ENCODE measurements around the gene ZNF710.
"Not testable (repeated sequence)": the region's sequence is repeated elsewhere in the genome, so short reads cannot be mapped to it uniquely, and the experiment has no call there.

The ZNF710 gene

DNA sequence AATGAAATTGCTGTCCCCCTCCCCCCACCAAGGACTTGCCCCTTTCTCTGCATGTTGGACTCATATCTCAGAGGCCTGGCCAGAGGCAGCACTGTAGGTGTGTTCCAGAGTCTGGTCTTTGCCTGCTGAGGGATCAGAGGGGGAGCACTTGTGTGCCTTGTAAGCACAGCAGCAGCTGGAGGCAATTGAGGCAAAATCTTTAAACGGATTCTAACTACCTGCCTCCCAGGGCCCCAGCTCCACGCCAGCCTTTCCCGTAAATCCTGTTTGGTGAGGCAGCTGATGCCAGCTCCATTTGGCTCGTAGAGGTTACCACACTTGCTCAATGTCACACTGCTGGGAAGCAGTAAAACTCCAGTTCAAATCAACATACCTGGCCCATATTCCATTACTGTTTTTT, 103.4 kb downstream of the ZNF710 start:
- DNase-seq (ENCODE audit: low spot score), result no peak

DNA sequence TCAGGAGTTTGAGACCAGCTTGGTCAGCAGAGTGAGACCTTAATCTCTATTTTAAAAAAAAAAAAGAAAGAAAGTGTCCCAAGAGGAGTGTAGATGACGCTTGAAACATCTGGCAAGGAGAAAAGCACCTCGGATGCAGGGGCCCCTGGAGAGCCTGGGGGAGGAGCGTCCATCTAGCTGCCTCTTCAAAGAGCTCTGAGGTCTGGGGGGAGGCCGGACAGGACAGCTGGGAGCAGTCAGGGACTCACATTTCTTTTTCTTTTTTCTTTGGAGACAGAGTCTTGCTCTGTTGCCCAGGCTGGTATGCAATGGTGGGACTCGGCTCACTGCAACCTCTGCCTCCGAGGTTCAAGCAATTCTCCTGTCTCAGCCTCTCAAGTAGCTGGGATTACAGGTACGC, 104.4 kb downstream of the ZNF710 start:
- DNase-seq (ENCODE audit: low spot score), result no peak

DNA sequence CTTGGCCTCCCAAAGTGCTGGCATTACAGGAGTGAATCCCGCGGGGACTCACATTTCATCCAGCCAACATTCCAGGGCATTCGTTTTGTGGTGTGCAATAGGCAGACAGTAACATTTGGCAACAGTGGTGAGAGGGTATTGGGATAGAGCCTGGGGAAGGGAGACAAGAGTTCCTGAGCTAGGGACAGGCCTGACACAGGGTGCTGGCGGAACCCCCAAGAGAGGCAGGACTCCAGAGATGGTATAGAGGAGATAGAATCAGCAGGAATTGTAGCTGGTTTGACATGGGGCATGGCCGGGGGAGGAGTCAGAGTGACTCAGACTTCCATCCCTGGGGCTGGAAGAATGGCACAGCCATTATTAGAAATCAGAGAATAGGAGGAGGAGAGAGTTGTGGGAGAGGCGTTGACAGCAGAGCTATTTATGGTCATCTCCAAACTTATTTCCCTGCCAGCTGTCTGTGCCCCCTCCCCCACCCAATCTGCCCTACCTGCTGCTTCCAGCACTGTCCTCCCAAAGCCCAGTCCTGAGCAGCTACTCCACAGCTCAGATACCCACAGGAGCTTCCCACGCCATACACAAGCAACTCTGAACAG, 105.5 kb downstream of the ZNF710 start:
- DNase-seq (ENCODE audit: low spot score), result peak; percentile 77

DNA sequence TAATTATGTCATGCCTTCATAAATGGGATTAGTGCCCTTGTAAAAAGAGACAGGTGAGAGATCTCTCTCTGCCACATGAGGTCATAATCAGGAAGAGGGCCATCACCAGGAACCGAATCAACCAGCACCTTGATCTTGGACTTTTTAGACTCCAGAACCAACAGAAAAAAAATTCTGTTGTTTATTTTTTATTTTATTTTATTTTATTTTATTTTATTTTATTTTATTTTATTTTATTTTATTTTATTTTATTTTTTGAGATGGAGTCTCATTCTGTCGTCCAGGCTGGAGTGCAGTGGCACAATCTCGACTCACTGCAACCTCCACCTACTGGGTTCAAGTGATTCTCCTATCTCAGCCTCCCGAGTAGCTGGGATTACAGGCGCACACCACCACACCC, 106.9 kb downstream of the ZNF710 start:
- DNase-seq (ENCODE audit: low spot score), result not testable (repeated sequence)

DNA sequence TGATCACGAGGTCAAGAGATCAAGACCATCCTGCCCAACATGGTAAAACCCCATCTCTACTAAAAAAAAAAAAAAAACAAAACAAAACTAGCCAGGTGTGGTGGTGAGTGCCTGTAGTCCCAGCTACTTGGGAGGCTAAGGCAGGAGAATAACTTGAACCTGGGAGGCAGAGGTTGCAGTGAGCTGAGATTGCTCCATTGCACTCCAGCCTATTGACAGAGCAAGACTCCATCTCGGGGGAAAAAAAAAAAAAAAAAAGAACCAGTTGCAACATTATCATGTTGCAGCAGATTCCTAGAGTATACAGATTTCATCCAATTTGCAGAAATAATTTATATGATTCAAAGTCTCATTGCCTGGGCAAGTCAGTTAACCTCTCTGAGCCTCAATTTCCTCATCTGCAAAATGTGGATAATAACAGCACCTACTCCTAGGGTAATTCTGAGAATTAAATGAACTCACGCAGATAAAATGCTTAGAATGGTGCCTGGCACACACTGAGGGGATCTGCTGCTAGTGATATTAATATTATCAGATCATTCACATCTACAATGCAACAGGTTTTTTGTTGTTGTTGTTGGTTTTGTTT, 108.1 kb downstream of the ZNF710 start:
- DNase-seq (ENCODE audit: low spot score), result not testable (repeated sequence)

GRCh38 chr15:90113166-90113565, 112.0 kb downstream of the ZNF710 start:
- DNase-seq (ENCODE audit: low spot score), result no peak

- no peak for DNase-seq (ENCODE audit: low spot score)
Measured at GRCh38 chr15:90114451-90114901, 113.4 kb downstream of the ZNF710 start.

- no peak for DNase-seq (ENCODE audit: low spot score)
Measured at GRCh38 chr15:90115783-90116182, 114.7 kb downstream of the ZNF710 start.

- DNase-seq (ENCODE audit: low spot score), result no peak
Measured at GRCh38 chr15:90119367-90119766, 118.2 kb downstream of the ZNF710 start.

- no peak for DNase-seq (ENCODE audit: low spot score)
Measured at GRCh38 chr15:90121086-90121485, 120.0 kb downstream of the ZNF710 start.

GRCh38 chr15:90124507-90124906, 123.4 kb downstream of the ZNF710 start:
- DNase-seq (ENCODE audit: low spot score), result no peak

DNA sequence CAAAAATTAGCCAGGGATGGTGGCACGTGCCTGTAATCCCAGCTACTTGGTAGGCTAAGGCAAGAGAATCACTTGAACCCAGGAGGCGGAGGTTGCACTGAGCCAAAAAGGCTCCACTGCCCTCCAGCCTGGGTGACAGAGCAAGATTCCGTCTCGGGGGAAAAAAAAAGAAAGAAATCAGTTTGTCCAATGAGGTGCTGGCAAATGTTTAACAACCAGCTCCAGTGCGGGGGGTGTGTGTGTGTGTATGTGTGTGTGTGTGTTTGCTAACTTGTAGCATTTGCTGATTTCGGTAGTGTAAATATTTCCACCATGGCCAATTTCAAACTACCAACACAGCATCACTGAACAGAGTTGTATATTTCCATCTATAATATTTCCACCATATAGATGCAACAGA, 124.9 kb downstream of the ZNF710 start:
- DNase-seq (ENCODE audit: low spot score), result no peak

DNA sequence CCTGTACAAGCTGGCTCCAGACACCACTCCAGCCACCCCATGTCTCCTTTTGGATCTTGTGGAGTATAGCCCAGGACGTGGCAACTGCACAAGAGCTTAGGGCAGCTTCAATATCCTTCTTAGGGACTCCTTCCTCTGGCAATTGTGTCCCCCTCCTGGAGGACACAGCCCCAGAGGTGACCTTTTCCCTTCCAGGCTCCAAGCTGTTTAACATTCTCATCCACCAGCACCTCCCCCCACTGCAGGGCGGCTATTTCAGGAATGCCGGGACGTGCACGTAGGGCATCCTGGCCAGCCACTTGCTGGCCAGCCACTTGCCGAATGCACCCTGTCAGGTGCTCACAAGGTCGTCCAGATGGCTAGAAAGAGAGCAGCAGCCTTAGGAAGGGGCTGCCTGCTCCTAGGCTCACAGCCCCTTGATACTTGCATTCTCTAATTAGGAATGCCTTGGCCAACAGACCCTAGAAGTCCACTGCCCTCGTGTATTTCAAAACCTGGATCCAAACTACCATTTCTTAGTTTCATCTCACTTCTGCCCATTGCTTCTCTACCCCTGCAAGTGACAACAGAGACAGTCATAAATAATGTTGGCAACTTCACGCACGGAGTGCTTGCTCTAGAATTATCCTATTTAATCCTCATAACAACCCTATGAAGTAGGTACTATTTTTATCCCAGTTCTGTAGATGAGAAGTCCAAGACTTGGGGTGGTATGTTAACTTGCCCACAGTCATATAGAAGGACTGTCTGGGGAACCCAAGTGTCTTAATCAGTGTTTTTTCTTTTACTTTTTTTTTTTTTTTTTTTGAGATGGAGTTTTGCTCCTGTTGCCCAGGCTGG, 125.7 kb downstream of the ZNF710 start:
- no peak for DNase-seq (ENCODE audit: low spot score)

GRCh38 chr15:90130291-90130690, 129.2 kb downstream of the ZNF710 start:
- no peak for DNase-seq (ENCODE audit: low spot score)

Measured in AG08396 (cell line).